Ammon's horn (tissue), 1 donor: ENCODE results near the gene GIPC2.
"Not testable (repeated sequence)": the region's sequence is repeated elsewhere in the genome, so short reads cannot be mapped to it uniquely, and the experiment has no call there.

Source experiments
- DNase-seq: peaks from one replicate; pipeline ENCODE4 v3.0.0-alpha.2; 2016; ENCODE audit warnings: low spot score

The GIPC2 gene

DNA sequence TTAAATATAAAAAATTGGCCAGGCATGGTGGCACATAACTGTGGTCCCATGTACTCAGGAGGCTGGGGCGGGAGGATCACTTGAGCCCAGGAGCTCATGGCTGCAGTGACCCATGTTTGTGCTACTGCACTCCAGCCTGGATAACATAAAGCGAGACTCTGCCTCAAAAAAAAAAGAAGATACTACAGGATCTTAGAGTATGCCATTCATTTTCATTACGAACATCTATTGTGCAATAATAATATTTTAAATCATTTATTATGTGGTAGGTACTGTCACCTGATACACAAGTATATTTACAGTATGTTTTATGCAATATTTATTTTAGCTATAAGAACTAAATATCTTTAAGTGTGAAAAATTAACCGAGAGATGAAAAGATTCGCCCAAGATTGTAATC is 9.3 kb upstream of the GIPC2 start:
- no peak for DNase-seq

DNA sequence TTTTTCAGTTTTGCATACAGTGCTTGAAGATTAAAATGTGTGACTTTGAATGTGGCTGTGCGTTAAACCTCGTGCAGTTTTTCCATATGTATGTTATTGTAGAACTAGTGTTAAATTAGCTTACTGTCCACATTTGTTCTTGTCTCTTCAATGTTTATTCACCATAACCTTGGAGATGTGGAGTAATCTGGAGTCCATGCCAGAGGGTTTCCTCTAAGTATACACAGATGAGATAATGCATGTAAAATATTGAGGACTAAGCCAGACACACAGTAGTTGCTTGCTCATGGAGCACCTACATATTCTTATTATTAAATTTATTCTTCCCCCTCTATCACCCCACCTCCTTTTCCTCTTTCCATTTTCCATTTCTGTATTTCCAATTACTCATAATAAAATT is 7.7 kb upstream of the GIPC2 start:
- no peak for DNase-seq

DNA sequence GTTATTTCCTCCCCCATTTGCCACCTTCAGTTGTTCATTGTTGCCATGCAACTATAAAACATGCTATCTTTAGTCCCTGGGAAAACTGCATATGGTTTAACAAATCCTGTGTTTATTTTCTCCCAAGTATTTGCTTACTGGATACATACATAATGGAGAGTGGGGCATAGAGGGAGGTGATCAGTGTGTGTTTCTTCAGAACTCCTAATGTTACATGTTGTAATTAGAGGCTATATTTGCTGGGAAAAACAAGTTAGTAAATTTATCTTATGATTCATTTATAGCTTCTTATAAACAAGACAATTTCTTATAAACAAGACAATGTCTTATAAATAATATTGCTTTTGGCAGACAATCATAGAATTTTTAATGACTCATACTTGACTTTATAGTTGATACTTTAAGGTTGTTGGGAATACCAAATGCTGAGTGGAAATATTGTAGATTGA is 7.3 kb upstream of the GIPC2 start:
- DNase-seq = no peak

GRCh38 chr1:78040484-78041089 is 5.2 kb upstream of the GIPC2 start:
- DNase-seq = no peak

- no peak for DNase-seq
Measured at GRCh38 chr1:78043436-78043835, 2.3 kb upstream of the GIPC2 start.

DNA sequence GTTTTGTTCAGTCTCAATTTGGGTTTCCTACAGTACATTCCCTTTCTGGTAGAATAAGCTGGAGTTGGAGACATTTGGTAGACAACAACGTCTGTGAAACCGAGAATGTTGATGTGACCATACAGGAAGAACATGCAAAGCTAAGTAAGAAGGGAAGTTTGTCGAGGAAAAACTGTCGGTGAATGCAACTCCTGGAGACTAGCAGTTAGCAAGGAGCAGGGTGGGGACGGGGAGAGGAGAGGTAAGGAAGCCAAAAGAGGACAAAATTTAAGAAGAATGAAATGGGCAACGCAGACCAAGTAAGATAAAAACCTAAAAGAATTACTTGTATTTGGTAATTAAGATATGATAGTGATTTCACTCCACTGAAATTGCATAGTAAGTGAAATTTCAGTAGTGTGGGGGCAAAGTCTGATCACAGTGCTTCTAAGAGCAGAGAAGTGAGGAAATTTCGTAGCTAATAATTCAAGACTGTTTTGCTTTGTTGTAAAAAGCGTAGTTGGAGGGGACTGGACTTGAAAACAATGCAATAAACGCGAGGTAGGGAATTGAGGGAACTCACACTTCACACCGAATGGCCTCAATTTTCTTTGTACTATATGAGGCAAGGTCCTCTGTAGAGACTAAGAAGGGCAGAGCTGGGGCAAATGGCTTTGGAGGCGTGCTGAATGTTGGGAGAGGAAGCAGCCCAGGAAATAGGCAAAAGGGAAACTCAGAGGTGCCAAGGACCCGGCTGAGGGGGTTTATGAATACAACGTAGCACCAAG is 787 bp upstream of the GIPC2 start:
- DNase-seq = no peak

- DNase-seq = no peak
Measured at GRCh38 chr1:78045563-78045925, 222 bp upstream of the GIPC2 start.

- DNase-seq = no peak
Measured at GRCh38 chr1:78047106-78047505, 1.3 kb downstream of the GIPC2 start.

DNA sequence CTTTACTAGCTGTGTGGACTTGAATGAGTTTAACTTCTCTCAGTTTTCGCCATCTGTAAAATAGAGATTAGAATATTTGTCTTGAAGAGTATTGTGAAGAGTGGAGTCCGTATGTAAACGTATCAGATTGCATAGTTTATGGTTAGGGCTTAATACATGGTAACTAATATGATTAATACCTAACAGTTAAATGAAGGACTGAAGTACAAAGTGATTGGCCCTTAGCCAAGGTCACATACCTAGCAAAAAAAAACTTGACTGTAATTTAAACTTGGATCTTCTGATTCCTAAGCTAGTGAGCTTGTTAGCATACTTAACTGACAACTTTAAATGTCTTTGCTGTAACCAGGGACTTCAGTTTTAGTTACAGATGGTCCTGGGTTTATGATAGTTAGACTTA is 1.9 kb downstream of the GIPC2 start:
- DNase-seq = no peak

- no peak for DNase-seq
Measured at GRCh38 chr1:78048446-78048845, 2.7 kb downstream of the GIPC2 start.

DNA sequence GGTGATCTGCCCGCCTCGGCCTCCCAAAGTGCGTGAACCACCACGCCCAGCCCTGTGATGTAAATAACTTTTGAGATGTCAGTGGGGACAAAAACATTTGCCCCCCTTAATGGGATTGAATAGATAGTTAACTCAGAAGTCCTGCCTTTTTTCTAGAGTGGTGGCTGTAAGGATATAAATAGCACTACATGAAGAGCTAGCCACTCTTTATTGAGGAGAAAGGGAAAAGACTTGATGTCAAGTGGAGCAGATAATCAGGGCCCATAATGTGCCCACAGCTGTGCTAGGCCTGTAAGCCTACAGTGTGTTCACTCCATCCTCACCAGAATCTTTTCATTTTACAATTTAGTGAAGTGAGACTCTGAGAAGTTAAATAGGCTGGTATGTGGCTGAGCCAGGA is 3.6 kb downstream of the GIPC2 start:
- DNase-seq = no peak

- DNase-seq = no peak
Measured at GRCh38 chr1:78051005-78051404, 5.2 kb downstream of the GIPC2 start.

DNA sequence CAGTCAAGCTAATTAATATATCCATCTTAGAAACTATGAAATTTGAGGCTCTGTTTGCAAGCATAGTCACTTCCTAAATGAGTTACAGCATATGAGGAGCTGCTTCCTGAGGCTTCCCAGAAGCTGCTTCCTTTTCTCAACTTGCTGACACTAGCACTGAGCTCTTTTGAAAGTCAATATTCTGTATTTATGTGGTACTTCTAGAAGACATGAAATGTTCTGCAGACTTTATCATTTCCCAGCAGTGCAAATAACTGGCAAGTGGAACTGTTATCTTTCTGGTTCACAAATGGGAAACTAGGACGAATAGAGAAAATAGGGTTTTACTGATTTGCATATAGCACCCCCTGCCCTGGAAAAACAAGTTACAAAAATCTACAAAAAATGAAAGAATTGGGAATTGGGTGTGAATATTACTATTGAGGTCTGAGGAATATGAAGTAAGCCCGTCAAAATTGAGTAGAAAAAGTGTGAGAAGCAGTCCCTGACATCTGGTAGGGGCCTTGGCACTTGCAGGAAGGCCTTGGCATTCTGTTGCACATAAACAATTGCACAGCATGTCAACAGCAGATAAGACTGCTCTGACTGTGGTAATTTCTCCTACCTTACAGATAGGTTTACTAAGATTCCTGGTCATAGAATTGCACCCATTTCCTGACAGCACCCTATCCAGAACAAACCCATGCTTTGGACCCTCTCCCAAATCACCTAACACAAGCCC is 7.1 kb downstream of the GIPC2 start:
- no peak for DNase-seq

GRCh38 chr1:78053498-78053897 is 7.7 kb downstream of the GIPC2 start:
- no peak for DNase-seq

DNA sequence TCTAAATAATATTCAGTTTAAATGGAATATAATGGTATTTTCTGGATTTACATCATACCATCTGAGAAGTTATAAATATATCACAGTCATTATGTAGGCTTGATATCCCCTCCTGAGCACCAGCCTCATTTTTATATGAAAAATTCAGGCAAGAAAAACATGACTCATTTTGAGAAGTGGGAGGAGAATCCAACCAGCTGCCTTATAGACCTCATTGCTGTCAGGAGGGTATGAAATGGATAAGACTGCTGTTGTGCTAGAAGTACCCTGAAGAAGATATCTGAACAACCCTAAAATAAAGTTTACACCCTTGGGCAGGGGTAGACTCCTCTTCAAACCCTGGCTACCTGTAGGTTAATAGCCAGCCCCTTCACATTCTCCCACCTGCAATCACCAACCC is 8.8 kb downstream of the GIPC2 start:
- no peak for DNase-seq

DNA sequence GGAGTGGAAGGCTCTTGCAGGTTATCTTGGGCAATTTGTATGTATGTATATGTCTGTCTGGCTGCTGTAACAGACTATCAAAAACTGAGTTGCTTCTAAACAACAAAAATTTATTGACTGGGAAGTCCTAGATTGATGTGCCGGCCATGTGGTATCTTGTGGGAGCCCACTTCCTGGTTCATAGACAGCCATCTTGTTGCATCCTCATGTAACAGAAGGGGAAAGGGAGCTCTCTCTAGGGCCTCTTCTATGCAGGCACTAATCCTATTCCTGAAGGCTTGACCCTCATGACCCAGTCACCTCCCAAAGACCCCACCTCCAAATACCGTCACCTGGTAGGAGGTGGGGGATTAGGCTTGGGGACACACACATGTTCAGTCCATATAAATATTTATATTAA is 9.2 kb downstream of the GIPC2 start:
- DNase-seq = no peak

- no peak for DNase-seq
Measured at GRCh38 chr1:78055565-78056132, 9.9 kb downstream of the GIPC2 start.

DNA sequence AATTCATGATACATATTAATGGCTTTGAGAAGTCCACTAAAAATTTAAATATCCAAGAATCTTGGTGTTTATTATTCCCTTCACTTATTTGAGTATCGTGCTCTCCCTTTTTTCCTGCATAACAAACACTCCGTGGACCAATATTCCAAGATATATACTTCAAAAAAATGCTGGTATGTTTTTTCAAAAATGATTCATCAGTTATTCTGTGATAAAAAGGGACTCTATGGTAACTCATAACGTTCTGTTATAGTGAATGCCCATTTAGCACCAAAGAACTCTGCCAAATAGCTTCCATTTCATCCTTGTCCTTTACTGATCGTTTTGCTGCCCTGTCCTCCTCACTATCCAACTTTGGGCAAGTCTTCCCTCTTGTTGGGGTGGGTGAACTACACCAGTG is 12.9 kb downstream of the GIPC2 start:
- DNase-seq = no peak

DNA sequence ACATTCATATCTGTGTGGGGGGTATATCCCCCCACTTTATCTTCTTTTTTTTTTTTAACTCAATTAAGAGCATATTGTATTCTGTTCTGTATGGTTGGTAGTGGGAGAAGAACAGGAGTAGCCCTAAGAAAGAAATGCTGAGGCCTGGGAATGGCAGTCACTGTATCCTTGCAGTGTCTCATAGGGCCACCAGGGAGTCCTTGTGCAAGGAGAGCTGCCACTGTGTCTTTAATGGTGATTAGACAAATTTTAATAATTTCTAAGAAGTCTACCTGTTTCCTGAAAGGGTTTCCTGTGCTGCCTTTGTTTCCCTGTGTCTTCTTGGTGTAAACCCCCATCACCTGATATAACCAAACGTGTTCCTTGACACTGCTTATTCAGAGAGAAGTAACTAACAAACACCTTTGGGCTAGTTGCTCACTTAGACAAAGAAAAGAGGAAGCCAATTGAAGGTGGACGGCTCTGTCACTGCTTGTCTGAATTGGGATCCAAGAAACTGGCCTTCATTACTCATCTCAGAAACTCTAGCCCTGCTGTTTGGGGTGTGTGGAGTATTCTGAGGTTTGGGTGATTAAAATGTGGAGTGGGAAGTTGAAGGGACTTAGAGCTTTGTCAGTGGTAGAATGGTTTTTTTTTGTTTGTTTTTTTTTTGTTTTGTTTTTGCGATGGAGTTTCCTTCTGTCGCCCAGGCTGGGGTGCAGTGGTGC is 15.2 kb downstream of the GIPC2 start:
- DNase-seq = no peak

- no peak for DNase-seq
Measured at GRCh38 chr1:78061825-78062523, 16.2 kb downstream of the GIPC2 start.

- not testable (repeated sequence) for DNase-seq
Measured at GRCh38 chr1:78064886-78065285, 19.1 kb downstream of the GIPC2 start.
